HepG2 (cell line): ENCODE data around the gene ENC1. TPM values are rescaled to one million over a fixed set of nuclear protein-coding genes. Genes with fewer than 3 reads are reported as not detected.

ENCODE experiments used
- AGO2 ChIP-seq: fragments of 200-400 bp; formaldehyde crosslinking; optimal IDR thresholded peaks from 2 replicates; pipeline ENCODE3; 2017; ENCODE audit warnings: mild to moderate bottlenecking, low read depth, low read length, moderate library complexity
- AKAP8 ChIP-seq: sonication (generic); formaldehyde crosslinking; IDR thresholded peaks from 2 replicates; pipeline ENCODE4 v1.5.1; 2020; ENCODE audit warnings: mild to moderate bottlenecking, missing genetic modification reagents
- ARID2 ChIP-seq: sonication (generic); formaldehyde crosslinking; IDR thresholded peaks from 2 replicates; pipeline ENCODE4 v1.8.1; 2022; ENCODE audit warnings: mild to moderate bottlenecking, missing genetic modification reagents, borderline replicate concordance
- CEBPB ChIP-seq: IDR thresholded peaks from 2 replicates; pipeline ENCODE4 v1.6.1; 2011; ENCODE audit warnings: low read depth, low read length, improper control_type of control experiment, borderline replicate concordance
- JARID2 ChIP-seq: sonication (generic); formaldehyde crosslinking; IDR thresholded peaks from 2 replicates; pipeline ENCODE4 v1.8.1; 2023; ENCODE audit warnings: missing genetic modification reagents, inconsistent platforms; ENCODE audit not compliant: insufficient replicate concordance
- LRRFIP1 ChIP-seq: sonication (generic); formaldehyde crosslinking; conservative IDR thresholded peaks from 2 replicates; pipeline ENCODE4 v1.4.0; 2020; ENCODE audit warnings: missing genetic modification reagents
- MIER2 ChIP-seq: IDR thresholded peaks from 2 replicates; pipeline ENCODE4 v1.6.1; 2016; ENCODE audit warnings: missing biosample characterization, missing genetic modification reagents
- NCOA2 ChIP-seq: sonication (generic); formaldehyde crosslinking; IDR thresholded peaks from 2 replicates; pipeline ENCODE4 v1.8.0; 2022; ENCODE audit warnings: inconsistent platforms
- NPAS2 ChIP-seq: sonication (generic); formaldehyde crosslinking; IDR thresholded peaks from 2 replicates; pipeline ENCODE4 v1.8.0; 2022; ENCODE audit warnings: mild to moderate bottlenecking, missing genetic modification reagents, borderline replicate concordance
- PITX1 ChIP-seq: sonication (generic); formaldehyde crosslinking; IDR thresholded peaks from 2 replicates; pipeline ENCODE4 v1.5.1; 2020; ENCODE audit warnings: mild to moderate bottlenecking, missing genetic modification reagents
- RFXANK ChIP-seq: IDR thresholded peaks from 2 replicates; pipeline ENCODE4 v1.6.1; 2016
- SOX13 ChIP-seq, 3 experiments: fragments of 450-650 bp in 1 of 3; sonication (generic) in 1 of 3; formaldehyde crosslinking in 1 of 3; IDR thresholded peaks in 2 of 3; conservative IDR thresholded peaks in 1 of 3; 2 replicates each; pipeline versions ENCODE4 v1.5.0 to v1.6.1; 2016 to 2020; ENCODE audit warnings: antibody characterized with exemption in 1 of 3, mild to moderate bottlenecking in 1 of 3, missing compliant biosample characterization in 1 of 3, missing genetic modification reagents in 1 of 3, moderate library complexity in 1 of 3
- SP2 ChIP-seq: sonication (generic); formaldehyde crosslinking; IDR thresholded peaks from 2 replicates; pipeline ENCODE4 v1.5.1; 2020; ENCODE audit warnings: mild to moderate bottlenecking, missing genetic modification reagents
- XRCC5 ChIP-seq: fragments of 200-400 bp; formaldehyde crosslinking; optimal IDR thresholded peaks from 2 replicates; pipeline ENCODE3; 2017; ENCODE audit warnings: mild to moderate bottlenecking, low read length
- ZFAT ChIP-seq: sonication (generic); formaldehyde crosslinking; conservative IDR thresholded peaks from 2 replicates; pipeline ENCODE4 v1.8.1; 2023; ENCODE audit warnings: missing genetic modification reagents, inconsistent platforms
- ZGPAT ChIP-seq: IDR thresholded peaks from 2 replicates; pipeline ENCODE4 v1.6.1; 2016; ENCODE audit warnings: mild to moderate bottlenecking
- ZKSCAN1 ChIP-seq: fragments of 150-350 bp; IDR thresholded peaks from 2 replicates; pipeline ENCODE4 v1.6.1; 2014; ENCODE audit warnings: low read length
- ZNF275 ChIP-seq: sonication (generic); formaldehyde crosslinking; IDR thresholded peaks from 2 replicates; pipeline ENCODE4 v1.8.0; 2022; ENCODE audit warnings: missing genetic modification reagents, mild to moderate bottlenecking, inconsistent platforms, borderline replicate concordance
- ZNF556 ChIP-seq: sonication (generic); formaldehyde crosslinking; IDR thresholded peaks from 2 replicates; pipeline ENCODE4 v1.4.0; 2020; ENCODE audit warnings: mild to moderate bottlenecking, missing genetic modification reagents, borderline replicate concordance
- ZNF878 ChIP-seq: sonication (generic); formaldehyde crosslinking; IDR thresholded peaks from 2 replicates; pipeline ENCODE4 v1.8.1; 2023; ENCODE audit warnings: mild to moderate bottlenecking, missing genetic modification reagents, moderate library complexity
- ZSCAN21 ChIP-seq: sonication (generic); formaldehyde crosslinking; IDR thresholded peaks from 2 replicates; pipeline ENCODE4 v1.8.0; 2022; ENCODE audit warnings: mild to moderate bottlenecking, missing genetic modification reagents, moderate library complexity, borderline replicate concordance
- polyA plus RNA-seq, 8 experiments: library from polyadenylated mRNA; depleted of rRNA in 3 of 8; stranded (reverse) in 7 of 8; unstranded in 1 of 8; fragments of >200 nt; fragmentation: Illumina TruSeq in 4 of 8; extraction: Trizol in 4 of 8; gene quantifications; 2 replicates each; pipeline versions ENCODE4 v1.2.1 to v1.2.3, GENCODE V29; 2011 to 2016; ENCODE audit warnings: low read depth in 4 of 8, missing spikeins in 1 of 8, mixed read lengths in 1 of 8; ENCODE audit not compliant: insufficient read depth in 1 of 8
- total RNA-seq, 5 experiments: library from RNA; depleted of rRNA; stranded (reverse); fragments of >200 nt; fragmentation: Illumina TruSeq; extraction: Trizol; gene quantifications; 2 replicates each; pipeline ENCODE4 v1.2.3, GENCODE V29; 2016; ENCODE audit warnings: low read depth in 1 of 5

The ENC1 gene
- total and polyA plus RNA-seq, 2 of the 13 experiments (the other 11 are each of a cell fraction or from before 2014, with no cell fraction given): 63.8 to 64.4 TPM

DNA sequence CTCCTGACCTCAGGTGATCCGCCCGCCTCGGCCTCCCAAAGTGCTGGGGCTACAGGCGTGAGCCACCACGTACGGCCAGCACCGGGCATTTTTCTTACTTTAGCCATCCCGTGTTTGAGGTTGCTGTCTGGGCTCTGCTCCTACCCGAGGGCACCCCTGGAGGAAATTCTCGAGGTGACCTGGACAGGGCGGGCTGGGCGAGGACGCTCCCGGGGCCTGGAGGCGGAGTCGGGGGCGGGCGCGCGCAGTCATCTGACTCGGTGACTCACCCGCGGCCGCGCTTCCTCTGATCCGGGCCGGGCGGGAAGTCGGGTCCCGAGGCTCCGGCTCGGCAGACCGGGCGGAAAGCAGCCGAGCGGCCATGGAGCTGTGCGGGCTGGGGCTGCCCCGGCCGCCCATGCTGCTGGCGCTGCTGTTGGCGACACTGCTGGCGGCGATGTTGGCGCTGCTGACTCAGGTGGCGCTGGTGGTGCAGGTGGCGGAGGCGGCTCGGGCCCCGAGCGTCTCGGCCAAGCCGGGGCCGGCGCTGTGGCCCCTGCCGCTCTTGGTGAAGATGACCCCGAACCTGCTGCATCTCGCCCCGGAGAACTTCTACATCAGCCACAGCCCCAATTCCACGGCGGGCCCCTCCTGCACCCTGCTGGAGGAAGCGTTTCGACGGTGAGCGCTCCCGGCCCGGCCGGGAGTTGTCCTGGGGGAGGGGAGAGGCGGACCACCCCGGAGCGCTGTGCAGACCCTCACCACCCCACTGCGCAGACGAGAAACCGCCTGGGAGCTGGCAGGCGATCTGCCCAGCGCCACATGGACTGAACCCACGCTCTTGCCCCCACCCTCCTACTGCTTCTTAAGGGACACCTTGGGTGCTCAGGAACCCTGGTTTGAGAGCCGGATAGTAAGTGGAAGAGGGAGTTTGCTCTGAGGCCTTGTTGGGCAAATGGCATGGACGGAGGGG is 44.6 kb upstream of the ENC1 start, which contains the start of gene HEXB (continued):
- TF ChIP-seq ZNF275 (no peak), MIER2 (CRISPR knock-in tag) (no peak), RFXANK (CRISPR knock-in tag) (no peak), ZNF556 (CRISPR knock-in tag) (no peak), NPAS2 (no peak), AGO2 (peak; percentile 66), AKAP8 (CRISPR knock-in tag) (no peak), JARID2 (CRISPR knock-in tag) (no peak), SP2 (CRISPR knock-in tag) (no peak), XRCC5 (peak; percentile 49), PITX1 (0 out of 2 replicates have a peak, but pooled peaks have one; percentile 12), LRRFIP1 (CRISPR knock-in tag) (no peak), ARID2 (no peak), SOX13 (IDR thresholded peaks at IDR 0.05) (no peak), SOX13 (CRISPR knock-in tag; conservative IDR thresholded peaks at IDR 0.05 in 1 of 2, IDR thresholded peaks at IDR 0.05 in 1 of 2) (no peak), ZKSCAN1 (no peak), ZNF878 (CRISPR knock-in tag) (no peak; the same call in 1 of the 2 replicates), NCOA2 (no peak; the same call in 1 of the 2 replicates), CEBPB (no peak), ZSCAN21 (CRISPR knock-in tag) (peak; percentile 71), ZGPAT (CRISPR knock-in tag) (peak; percentile 70; the same call in 1 of the 2 replicates), ZFAT (CRISPR knock-in tag) (no peak)
